HUDEP-2 (cell line): Measurements from ENCODE around the gene CABLES1.
"Not testable (repeated sequence)": the region's sequence is repeated elsewhere in the genome, so short reads cannot be mapped to it uniquely, and the experiment has no call there.

Experiments used
- DNase-seq, 76 experiments: peaks; one replicate each; lab custom pipeline; 2025; ENCODE audit not compliant: unreplicated experiment in 76 of 76; lab: John Stamatoyannopoulos, UW

The CABLES1 gene

GRCh38 chr18:23109163-23109562, 26.1 kb upstream of the CABLES1 start:
- DNase-seq = not testable (repeated sequence)

- DNase-seq = no peak
Observed at GRCh38 chr18:23113576-23113975, 21.7 kb upstream of the CABLES1 start.

GRCh38 chr18:23114171-23114881, 21.0 kb upstream of the CABLES1 start:
- DNase-seq = no peak

GRCh38 chr18:23114911-23115310, 20.4 kb upstream of the CABLES1 start:
- DNase-seq = no peak

GRCh38 chr18:23115683-23116096, 19.6 kb upstream of the CABLES1 start:
- no peak for DNase-seq

- no peak for DNase-seq
Observed at GRCh38 chr18:23121133-23121532, 14.2 kb upstream of the CABLES1 start.

GRCh38 chr18:23122334-23123229, 12.7 kb upstream of the CABLES1 start:
- DNase-seq = no peak

- DNase-seq = no peak
Observed at GRCh38 chr18:23126376-23127056, 8.8 kb upstream of the CABLES1 start.

- no peak for DNase-seq
Observed at GRCh38 chr18:23127090-23127489, 8.2 kb upstream of the CABLES1 start.

GRCh38 chr18:23129355-23130002, 5.8 kb upstream of the CABLES1 start:
- no peak for DNase-seq

- DNase-seq = peak in 55 of 76 experiments; percentile 2 to 82 (median 41)
Observed at GRCh38 chr18:23131693-23132319, 3.5 kb upstream of the CABLES1 start.

- DNase-seq = peak in 49 of 76 experiments; percentile 3 to 75 (median 50)
Observed at GRCh38 chr18:23133860-23134779, 1.2 kb upstream of the CABLES1 start.

GRCh38 chr18:23135550-23136325, 453 bp downstream of the CABLES1 start:
- DNase-seq = peak in 11 of 76 experiments; percentile 3 to 47 (median 23)

- DNase-seq = peak in 19 of 76 experiments; percentile 5 to 69 (median 23)
Observed at GRCh38 chr18:23136326-23137096, 1.2 kb downstream of the CABLES1 start.

GRCh38 chr18:23137097-23137635, 1.9 kb downstream of the CABLES1 start:
- DNase-seq = peak in 9 of 76 experiments; percentile 8 to 43 (median 18)

GRCh38 chr18:23137788-23138216, 2.5 kb downstream of the CABLES1 start:
- DNase-seq = no peak

GRCh38 chr18:23138471-23138870, 3.2 kb downstream of the CABLES1 start:
- peak in 17 of 76 experiments; percentile 5 to 47 (median 15) for DNase-seq
